GM18505 (cell line): Measurements from ENCODE around the gene NR4A3.
A peak's percentile ranks its signal among the peaks of the same experiment; 100 is the strongest.
"Not testable (repeated sequence)": the region's sequence is repeated elsewhere in the genome, so short reads cannot be mapped to it uniquely, and the experiment has no call there.

Experiments used
- ATAC-seq: cut with Tn5 transposase; IDR thresholded peaks from one replicate; pipeline ENCODE4 v1.9.1; 2021; ENCODE audit not compliant: unreplicated experiment
- POLR2A ChIP-seq: IDR thresholded peaks from 4 replicates; pipeline ENCODE4 v1.6.1; 2011; ENCODE audit warnings: borderline replicate concordance; ENCODE audit not compliant: insufficient read depth, insufficient read length; ENCODE audit errors: extremely low read depth

The NR4A3 gene

GRCh38 chr9:99831857-99832557 lies 10.3 kb downstream of the NR4A3 start:
- TF ChIP-seq POLR2A: no peak
- ATAC-seq: no peak

GRCh38 chr9:99832558-99832864 lies 10.8 kb downstream of the NR4A3 start:
- no peak for TF ChIP-seq POLR2A
- no peak for ATAC-seq

GRCh38 chr9:99833735-99834134 lies 12.1 kb downstream of the NR4A3 start:
- ATAC-seq: no peak
- no peak for TF ChIP-seq POLR2A

GRCh38 chr9:99834474-99834873 lies 12.8 kb downstream of the NR4A3 start:
- no peak for TF ChIP-seq POLR2A
- ATAC-seq: no peak

- no peak for ATAC-seq
- TF ChIP-seq POLR2A: no peak
These were observed 13.5 kb downstream of the NR4A3 start for GRCh38 chr9:99835142-99835541.

- TF ChIP-seq POLR2A: no peak
- no peak for ATAC-seq
These were observed 13.9 kb downstream of the NR4A3 start for GRCh38 chr9:99835581-99835980.

- TF ChIP-seq POLR2A: no peak
- ATAC-seq: no peak
These were observed 18.4 kb downstream of the NR4A3 start for GRCh38 chr9:99840072-99840471.

GRCh38 chr9:99845063-99845462 lies 23.4 kb downstream of the NR4A3 start:
- TF ChIP-seq POLR2A: no peak
- no peak for ATAC-seq

- no peak for TF ChIP-seq POLR2A
- no peak for ATAC-seq
These were observed 26.8 kb downstream of the NR4A3 start for GRCh38 chr9:99848447-99848846.

GRCh38 chr9:99850736-99851499 lies 29.2 kb downstream of the NR4A3 start:
- no peak for TF ChIP-seq POLR2A
- ATAC-seq: peak; percentile 13

GRCh38 chr9:99851500-99851822 lies 29.8 kb downstream of the NR4A3 start:
- TF ChIP-seq POLR2A: no peak
- peak; percentile 91 for ATAC-seq

GRCh38 chr9:99852617-99853016 lies 30.9 kb downstream of the NR4A3 start:
- no peak for TF ChIP-seq POLR2A
- peak; percentile 41 for ATAC-seq

GRCh38 chr9:99855467-99856176 lies 33.9 kb downstream of the NR4A3 start:
- no peak for TF ChIP-seq POLR2A
- no peak for ATAC-seq

- not testable (repeated sequence) for ATAC-seq
These were observed 35.9 kb downstream of the NR4A3 start for GRCh38 chr9:99857576-99857975.
